GM18517 (cell line): ENCODE data around the gene WWOX.
A peak's percentile ranks its signal among the peaks of the same experiment; 100 is the strongest.

Experiments
- ATAC-seq: cut with Tn5 transposase; IDR thresholded peaks from one replicate; pipeline ENCODE4 v1.9.1; 2021; ENCODE audit warnings: mild to moderate bottlenecking, moderate library complexity; ENCODE audit not compliant: unreplicated experiment

The WWOX gene

DNA sequence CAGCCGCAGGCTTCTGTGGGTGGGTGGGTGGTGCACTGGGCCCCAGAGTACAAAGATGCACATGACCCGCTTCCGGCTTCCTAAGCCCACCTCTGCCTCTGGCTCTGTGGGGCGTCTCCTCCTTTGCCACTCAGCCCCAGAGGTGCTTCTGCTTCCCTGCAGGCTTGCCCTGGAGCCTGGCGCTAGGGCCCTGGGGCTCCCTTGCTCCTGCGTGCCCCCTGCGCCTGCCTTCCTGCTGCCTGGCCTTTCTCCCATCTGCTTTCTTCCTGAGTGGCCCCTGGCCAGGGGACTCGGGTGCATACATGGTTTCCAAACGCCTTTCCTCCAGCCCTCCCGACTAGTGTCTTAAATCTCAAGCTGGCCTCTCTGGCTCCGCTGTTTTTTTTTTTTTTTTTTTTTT is 3.4 kb downstream of the WWOX start:
- ATAC-seq, result no peak

DNA sequence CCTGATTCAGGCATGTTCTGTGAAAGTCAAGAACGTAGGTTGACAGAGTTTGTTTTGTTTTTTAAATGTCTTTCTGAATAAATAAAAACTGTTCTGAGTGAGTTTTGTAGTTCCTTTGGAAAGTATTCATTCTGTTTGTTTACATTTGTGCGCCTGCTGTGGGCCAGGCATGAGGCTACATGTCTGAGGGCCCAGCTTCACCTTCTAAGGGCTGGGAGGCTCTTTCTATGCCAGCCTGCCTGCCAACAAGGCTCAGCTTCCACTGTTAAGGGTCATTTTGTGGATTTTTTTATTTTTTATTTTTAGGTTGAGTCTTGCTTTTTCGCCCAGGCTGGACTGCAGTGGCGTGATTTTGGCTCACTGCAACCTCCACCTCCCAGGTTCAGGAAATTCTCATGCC is 6.1 kb downstream of the WWOX start:
- no peak for ATAC-seq

DNA sequence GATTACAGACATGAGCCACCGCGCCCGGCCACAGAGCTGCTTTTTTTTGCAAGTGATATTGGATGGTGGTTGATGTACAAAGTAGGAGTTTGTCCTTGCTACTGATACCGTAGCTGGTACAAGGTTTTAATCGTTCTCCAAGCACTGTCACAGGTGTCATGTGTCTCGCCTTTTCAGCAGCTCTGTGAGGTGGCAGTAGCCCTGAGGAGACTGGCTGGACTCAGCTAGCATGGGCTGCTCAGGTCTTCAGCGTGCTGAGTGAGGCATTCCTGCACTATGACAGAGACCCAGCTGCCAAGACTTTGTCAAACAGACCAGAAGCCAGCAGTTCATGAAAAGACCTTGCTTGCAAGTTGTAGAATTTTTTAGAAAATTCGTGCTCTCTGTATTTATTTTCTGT is 7.2 kb downstream of the WWOX start:
- no peak for ATAC-seq

DNA sequence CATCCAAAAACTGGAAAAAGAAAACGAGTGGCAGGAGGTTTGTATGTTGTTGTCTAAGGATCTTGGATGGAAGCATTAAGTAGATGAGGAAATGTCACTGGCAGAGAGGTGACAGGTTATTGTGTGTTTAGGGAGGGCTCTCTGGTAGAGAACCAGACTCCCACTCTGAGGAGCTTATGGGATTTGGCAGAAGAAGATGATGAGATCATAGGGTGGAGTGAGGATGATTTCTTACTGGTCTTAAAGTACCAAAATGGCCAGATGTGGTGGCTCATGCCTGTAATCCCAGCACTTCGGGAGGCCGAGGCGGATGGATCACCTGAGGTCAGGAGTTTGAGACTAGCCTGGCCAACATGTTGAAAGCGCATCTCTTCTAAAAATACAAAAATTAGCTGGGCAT is 9.0 kb downstream of the WWOX start:
- no peak for ATAC-seq

DNA sequence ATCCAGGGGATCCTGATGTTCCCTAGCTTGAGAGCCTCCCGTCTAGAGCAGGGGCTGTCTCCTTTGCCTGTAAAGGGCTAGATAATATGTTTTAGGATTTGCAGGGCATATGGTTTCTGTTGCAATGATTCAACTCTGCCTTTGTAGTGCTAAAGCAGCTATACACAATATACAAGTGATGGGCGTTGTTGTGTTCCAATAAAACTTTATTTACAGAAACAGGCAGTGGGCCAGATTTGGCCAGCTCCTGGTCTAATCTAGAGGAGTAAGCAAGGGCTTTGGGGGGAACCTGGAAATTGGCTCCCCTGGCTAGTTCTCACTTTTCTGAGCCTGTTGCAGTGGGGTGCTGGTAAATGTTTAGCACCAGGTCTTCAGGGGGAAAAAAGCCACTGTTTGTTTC is 13.8 kb downstream of the WWOX start:
- ATAC-seq, result no peak

DNA sequence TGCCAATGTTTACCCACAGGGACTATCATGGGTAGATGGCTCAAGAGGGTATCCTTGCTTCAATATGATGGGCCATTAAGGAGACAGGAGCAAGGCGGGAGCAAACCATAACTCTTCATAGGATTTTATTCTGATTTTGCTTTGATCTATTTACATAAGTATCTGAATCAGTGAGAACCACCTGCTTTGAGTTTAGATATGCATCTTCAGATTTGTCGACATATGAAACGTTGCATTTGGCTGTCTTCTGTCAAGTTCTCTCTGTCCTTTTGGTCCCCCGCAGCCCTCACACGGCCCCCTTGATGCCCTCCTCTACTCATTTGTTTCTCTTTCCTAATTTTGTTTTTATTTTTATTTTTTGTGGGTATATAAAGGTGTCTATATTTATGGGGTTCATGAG is 16.2 kb downstream of the WWOX start:
- no peak for ATAC-seq

DNA sequence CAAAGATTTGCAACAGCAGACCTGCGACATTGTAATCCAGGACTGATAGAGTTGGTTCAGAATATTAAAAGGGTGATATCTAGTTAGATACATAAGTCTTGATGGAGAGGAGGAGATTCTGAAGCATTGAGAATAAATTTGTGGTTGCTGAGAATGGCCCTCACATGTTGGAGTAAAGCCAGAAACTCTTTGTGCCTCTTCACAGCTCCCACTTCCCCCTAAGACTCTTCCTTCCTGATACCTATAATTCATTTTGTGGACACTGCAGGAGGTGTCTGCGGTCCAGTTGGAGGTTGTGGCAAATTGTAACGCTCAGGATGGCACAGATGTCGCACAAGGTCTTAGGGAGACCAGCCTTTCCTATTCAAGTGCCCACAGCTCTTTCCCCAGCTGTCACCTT is 17.5 kb downstream of the WWOX start:
- no peak for ATAC-seq

DNA sequence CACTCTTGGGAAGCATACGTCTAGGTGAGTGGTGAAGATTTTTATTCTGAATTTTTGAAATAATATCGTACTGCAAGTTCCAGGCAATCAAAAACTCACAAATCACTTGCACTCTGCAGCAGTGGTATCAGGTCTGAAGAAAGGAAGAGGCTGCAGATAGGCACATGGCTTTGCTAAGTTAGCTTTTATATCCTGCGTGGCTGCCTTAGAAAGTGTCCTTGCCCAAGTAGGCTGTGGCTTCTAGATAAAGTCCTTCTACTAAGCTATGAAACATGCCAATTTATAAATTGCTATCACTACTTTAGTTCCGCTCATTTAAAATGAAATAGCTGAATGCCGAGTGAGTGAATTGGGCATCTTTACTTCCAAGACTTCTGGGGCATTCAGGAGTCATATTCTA is 17.9 kb downstream of the WWOX start:
- ATAC-seq, result no peak

DNA sequence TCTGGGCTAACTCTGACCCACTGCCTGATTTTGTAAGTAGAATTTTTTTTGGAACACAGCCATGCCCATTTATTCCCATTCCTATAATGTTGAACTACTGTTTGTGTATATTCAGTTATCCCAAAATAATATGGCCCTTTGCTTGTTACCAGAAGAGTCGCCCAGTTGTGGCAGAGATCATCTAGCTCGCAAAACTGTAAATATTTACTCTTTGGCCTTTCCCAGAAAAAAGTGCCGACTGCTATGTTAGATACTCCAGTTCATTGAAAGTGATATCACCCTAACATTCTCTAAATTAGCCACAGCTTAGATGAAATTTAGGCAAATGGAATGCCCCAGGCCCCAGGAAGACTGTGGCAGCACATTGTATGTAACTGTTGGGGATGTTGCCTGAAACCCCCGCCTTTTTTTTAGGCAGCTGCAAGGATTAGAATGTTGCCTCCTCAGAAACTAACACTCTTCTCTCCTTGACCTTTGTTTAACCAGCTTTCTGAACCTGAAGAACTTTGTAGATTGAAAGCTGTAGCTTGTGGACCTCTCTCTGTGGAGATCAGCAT is 19.1 kb downstream of the WWOX start:
- ATAC-seq, result no peak

DNA sequence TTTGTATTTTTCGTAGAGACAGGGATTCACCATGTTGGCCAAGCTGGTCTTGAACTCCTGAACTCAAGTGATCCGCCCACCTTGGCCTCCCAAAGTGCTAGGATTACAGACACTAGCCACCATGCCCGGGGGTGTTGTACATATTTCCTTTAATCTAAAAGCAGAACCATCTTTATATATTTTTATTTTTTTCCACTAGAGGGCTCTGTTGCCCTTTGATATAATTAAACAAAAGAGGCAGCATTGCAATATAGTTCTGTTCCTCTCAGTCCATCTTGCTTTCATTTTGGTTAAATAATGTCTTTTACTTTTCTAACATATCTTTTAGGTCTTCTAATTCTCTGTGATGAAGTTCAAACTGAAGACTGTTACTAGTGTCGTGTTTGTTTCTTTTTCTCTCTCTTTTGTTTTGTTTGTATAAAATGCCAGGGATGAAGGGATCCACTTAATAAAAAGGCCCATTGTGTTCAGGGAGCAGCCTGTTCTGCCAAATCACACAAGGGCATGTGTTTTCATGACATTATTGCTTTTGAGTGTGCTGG is 23.4 kb downstream of the WWOX start:
- peak; percentile 91 for ATAC-seq

DNA sequence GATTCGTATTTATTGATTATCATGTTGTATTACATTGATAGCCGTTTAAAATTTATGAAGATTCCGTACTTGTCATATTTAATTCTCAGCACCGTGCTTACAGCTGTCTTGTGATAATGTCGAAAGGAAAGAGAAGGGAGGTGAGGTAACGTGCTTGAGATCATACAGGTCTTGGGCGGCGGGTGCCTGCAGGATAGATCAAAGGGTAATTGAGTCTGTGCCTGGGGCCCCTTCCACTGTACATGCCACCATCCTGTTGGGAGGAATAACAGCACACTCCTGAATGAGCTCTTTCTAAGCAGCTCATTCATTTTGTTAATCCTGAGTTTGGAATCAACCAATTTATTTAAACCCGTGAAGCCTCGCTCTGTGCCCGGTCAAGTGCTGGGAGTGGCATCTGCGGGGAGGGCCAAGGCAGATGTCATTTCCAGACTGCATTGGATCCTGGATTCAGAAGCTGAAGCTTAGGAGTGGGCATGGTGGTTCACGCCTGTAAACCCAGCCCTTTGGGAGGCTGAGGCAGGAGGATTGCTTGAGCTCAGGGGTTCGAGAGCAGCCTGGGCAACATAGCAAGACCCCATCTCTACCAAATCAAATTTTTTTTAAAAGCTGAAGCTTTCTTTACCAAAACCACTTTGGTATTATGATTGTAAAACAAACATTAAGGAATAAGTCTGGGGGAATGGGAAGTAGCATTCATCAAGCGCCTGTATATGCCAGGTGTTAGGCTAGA is 25.8 kb downstream of the WWOX start:
- no peak for ATAC-seq

DNA sequence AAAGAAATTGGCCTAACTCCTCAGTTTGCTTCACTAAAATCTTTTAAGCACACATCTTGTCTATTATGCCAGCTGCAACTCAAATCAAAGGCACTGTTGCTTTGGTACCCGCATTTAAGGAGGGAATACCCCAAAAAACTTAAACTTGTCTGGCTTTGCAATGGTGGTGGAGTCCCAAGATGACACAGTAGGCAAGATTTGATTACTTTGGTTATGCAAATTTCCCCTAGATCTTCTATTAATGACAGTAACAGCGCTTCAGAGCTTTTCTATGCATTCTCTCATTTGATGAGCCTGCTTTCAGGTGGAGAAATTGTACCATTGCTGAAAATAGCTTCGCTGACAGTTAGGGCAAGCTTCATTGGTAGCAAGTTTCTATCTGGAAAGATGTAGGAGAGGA is 27.2 kb downstream of the WWOX start:
- no peak for ATAC-seq

DNA sequence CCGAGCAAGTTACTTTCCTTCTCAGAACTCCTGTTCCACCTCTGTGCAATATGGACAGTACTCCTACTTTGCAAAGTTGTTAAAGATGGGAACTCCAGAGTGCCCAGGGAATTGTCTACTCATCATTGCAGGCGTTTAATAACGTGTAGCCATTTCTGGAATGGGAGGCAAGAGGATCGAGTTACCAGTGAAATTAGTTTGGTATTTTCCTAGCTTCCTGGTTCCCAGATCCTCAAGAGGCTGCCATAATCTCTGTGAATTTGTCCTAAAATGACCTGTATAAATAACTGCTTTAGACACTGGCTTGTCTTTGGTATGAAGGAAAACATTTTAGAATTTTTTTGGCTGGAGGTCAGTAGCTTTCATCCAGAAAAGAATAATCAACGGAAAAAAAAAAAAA is 27.7 kb downstream of the WWOX start:
- no peak for ATAC-seq

DNA sequence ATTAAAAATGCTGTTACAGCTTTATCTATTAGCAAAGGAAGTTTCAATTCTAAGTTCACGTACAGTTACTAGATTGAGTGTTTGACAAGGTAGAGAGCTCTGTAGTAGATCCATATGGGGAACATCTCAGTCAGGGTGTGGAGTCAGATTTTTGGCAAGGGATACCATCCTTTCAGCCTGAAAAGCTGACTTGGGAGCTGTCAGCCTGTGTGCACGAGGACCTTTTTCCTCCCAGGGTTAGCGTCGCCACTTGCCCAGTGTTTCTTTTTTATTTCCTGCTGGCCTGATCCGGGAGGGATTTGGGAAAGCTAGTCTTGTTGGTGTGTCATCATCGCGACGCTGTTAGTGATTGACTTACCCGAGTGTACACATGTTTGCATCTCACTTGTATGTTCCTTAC is 29.5 kb downstream of the WWOX start:
- no peak for ATAC-seq

DNA sequence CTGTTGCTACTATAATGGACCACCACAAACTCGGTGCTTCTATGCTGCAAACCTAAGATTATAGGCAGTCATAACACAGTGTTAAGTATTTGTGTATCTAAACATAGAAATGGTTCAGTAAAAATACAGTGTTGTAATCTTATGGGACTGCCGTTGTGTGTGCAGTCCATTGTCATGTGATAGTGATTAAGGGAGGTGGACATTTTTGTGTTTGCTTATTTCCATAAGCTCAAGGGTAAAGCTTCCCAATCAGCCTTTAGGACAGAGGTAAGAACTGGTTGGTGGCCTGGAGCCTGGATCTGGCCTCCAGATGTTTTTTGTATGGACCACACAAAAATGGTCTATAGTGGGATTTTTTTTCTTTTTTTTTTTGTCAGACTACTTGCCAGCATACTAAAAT is 29.9 kb downstream of the WWOX start:
- no peak for ATAC-seq

DNA sequence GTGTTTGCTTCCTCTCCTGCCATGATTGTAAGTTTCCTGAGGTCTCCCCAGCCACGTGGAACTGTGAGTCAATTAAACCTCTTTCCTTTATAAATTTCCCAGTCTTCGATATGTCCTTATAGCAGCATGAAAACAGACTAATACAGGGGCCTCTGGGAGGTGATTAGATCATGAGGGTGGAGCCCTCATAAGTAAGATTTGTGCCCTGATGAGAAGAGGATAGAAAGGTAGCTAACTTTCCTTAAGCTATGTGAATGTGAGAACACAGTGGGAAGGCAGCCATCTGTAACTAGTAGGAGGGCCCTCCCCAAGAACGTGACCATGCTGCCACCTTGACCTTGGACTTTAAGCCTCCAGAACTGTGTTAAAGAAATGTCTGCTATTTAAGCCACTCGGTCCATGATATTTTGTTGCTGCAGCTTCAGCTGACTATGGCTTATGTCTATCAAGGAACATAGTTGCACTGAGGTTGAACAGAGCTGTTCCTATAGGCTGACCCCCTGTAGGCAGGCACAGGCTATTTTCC is 30.7 kb downstream of the WWOX start:
- no peak for ATAC-seq

DNA sequence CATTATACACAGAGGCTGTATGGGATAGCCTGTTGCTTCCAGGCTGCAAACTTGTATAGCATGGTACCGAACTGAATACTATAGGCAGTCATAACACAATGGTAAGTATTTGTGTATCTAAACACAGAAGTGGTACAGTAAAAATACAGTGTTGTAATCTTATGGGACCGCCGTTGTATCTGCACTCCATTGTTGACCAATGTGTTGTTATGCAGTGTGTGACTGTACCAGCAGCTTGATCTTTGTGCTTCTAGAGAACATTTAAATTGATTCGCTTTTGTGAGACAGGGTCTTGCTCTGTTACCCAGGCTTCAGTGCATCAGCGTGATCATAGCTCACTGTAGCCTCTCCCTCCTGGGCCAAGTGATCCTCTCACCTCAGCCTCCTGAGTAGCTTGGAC is 31.5 kb downstream of the WWOX start:
- ATAC-seq, result no peak

DNA sequence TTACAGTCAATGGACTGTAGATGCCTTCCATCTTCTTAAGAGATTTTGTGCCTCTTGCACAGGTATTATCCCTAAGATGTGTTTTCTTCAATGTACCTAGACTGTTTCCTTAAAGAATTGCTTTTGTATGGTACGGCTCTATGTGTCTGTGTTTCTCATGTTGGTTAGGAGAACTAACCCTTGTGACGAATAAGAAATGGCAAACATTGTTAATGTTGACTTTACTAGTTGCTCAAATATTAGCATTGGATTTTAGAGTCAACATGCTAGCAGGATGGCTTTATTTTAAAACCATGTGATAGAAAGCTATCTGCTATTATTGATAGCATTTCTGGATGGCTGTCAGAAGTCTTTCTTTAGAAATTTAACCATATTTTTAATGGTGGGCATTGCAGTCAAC is 34.5 kb downstream of the WWOX start:
- no peak for ATAC-seq

DNA sequence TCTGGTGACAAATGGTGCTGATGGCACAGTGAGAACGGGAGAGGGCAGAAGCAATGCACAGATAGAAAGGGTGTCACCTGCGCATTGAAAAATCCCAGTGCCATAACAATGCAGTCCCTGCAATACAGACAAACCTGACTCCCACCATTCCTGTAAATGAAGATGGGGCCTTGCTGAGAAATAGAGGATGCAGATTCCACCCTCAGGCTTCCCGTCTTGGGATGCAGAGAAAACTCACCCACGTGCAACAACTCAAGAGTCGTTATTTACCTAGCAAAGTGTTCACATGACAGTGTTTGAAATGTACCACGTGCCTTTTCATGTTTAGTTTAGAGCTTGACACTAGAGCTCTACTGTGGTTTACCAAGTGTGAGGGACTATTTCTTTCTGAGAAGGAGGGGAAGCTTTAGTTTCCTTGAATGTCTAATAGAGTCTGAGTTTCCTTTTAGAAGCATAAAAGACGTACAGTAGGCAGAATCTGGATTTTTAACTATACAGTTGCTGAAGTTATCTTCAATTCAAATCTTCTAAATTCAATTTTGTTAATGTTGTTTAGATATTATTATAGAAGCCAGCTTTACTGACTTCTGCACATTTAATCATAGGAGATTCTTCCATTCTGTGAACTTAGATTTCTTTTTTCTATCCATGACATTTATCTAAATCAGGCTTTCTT is 35.6 kb downstream of the WWOX start:
- ATAC-seq, result no peak

DNA sequence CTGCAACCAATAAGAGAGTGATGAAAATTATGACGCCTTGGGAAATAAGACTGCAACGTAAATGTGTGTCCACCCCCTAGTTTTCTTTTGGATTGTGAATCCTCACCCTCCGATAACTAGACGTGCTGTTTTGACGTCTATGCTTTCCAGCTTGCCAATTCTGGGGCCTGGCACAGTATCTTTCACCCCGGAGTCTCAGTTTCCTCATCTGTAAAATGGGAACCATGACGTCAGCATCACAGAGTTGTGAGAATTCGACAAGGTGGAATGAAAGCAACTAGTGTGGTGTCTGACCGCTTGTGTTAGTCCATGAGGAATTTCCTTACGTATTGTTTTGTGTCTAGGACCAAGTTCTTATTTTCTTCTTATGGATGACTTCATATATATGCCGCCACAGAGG is 37.7 kb downstream of the WWOX start:
- no peak for ATAC-seq

DNA sequence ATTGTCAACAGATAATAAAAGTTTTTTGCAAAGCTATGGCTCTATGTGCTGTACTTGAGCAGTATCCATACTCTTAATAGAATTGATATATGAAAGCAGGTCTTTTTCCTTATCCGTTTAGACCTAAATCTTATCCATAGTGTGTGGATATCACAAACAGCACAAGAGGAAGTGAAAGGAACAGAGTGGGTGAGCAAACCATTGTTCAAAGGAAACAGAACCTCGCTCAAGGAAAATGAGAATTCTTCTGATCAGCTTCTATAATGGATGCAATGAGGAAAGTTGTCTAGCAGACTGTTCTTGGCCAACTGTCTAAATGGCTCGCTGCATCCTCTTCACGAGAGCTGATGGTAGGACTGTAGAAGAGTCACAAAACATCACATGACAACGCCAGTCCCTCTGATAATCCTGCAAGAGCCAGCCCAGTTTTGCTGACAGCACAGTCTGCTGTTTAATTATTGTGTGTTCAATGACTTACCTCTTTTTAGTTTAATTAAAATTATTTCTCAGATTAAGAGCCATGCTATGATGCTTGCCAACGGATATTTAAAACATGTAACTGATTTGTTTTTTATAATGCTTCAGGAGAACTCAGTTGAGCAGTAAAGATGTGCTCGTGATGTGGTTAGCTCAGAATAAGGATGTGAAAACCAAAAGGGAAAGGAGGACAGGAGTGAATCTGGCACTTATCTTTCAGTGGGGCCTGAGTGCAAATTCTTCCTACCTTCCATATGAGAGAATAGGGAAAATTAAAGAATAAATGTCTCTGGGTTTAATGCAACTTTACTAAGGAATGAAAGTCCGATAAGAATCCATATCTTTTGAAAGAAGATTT is 38.5 kb downstream of the WWOX start:
- no peak for ATAC-seq
